Right lobe of liver (tissue), 6 donors: Measurements from ENCODE around the gene FBXO38. TPM values are rescaled to one million over a fixed set of nuclear protein-coding genes. Genes with fewer than 3 reads are reported as not detected.
"Not testable (repeated sequence)": the region's sequence is repeated elsewhere in the genome, so short reads cannot be mapped to it uniquely, and the experiment has no call there.

Source experiments
- ATAC-seq, 4 donors: fragments of 200-7000 bp; cut with Tn5 transposase; one replicate each; pipeline ENCODE4 v1.9.1; 2020; ENCODE audit warnings: mild to moderate bottlenecking in 4 of 4, moderate library complexity in 4 of 4
- DNase-seq, 3 donors: peaks; one replicate each; pipeline ENCODE4 v3.0.0-alpha.2; 2020
- H3K27ac ChIP-seq, 3 donors: fragments of 200-600 bp; one replicate each; pipeline ENCODE4 v1.8.0; 2022
- H3K27me3 ChIP-seq, 2 donors: fragments of 200-600 bp; one replicate each; pipeline ENCODE4 v1.8.0; 2022
- H3K36me3 ChIP-seq, 4 donors: fragments of 200-600 bp; sonication (generic) in 1 of 4; one replicate each; pipeline versions ENCODE4 v1.5.1 to v1.8.0; 2017 to 2022; ENCODE audit warnings: control low read depth in 1 of 4
- H3K4me1 ChIP-seq, 4 donors: fragments of 200-600 bp; sonication (generic) in 1 of 4; one replicate each; pipeline versions ENCODE4 v1.5.1 to v1.8.0; 2017 to 2022; ENCODE audit warnings: control low read depth in 1 of 4
- H3K4me3 ChIP-seq, 3 donors: fragments of 200-600 bp; one replicate each; pipeline ENCODE4 v1.8.0; 2022
- H3K9me3 ChIP-seq, 4 donors: fragments of 200-600 bp; sonication (generic) in 1 of 4; one replicate each; pipeline versions ENCODE4 v1.5.1 to v1.8.0; 2017 to 2022; ENCODE audit warnings: control low read depth in 1 of 4
- CTCF ChIP-seq, 4 donors: fragments of 200-600 bp in 3 of 4; fragments of 450-650 bp in 1 of 4; IDR thresholded peaks; one replicate each; pipeline versions ENCODE4 v1.5.1 to v1.8.0; 2016 to 2022; ENCODE audit warnings: antibody characterized with exemption in 4 of 4, mild to moderate bottlenecking in 2 of 4
- POLR2A ChIP-seq: fragments of 450-650 bp; IDR thresholded peaks from one replicate; pipeline ENCODE4 v1.6.1; 2017; ENCODE audit warnings: antibody characterized with exemption, mild to moderate bottlenecking
- WGBS: methylation state at CpG from one replicate; pipeline ENCODE4 v1.1.6; 2018; ENCODE audit warnings: low coverage, low lambda C conversion rate; ENCODE audit not compliant: insufficient coverage; ENCODE audit errors: missing lambda C conversion rate; 5-methylcytosine and 5-hydroxymethylcytosine counted together
- intact Hi-C, 2 donors: fragments of 100-400 bp; cut with DNase I; formaldehyde crosslinking; loops; one replicate each; pipeline versions ENCODE4 v1.11.2 to v1.14.1; 2022
- total RNA-seq, 6 experiments: library from RNA; depleted of rRNA in 2 of 6; stranded (reverse); fragments of >200 nt in 2 of 6; fragmentation: NEBNext Ultra II Directional in 3 of 6; extraction: Animal tissue kit (Norgen Biotek cat#: 25700) in 3 of 6; gene quantifications; one replicate each; pipeline versions ENCODE4 v1.1.0 to v1.2.4, GENCODE V29; 2016 to 2023
- donor health status: DM: no; HTN: yes; CAD: no.
- donor health status: DM: no; HTN: no; CAD: no.
- donor health status: DM: no; HTN: no; CAD: no.
- donor health status: DM: no; HTN: yes; CAD: no.
- donor health status: DM: no; HTN: yes; CAD: no.

The FBXO38 gene
- total RNA-seq, 6 experiments from 2014 or later: 21.1 to 34.9 (median 23.6) TPM

GRCh38 chr5:148465381-148466235 lies 81.8 kb downstream of the FBXO38 start:
- Histone ChIP-seq H3K4me1 (peaks cover 0 to 8% (median 0%) of the 10 kb centered on the region in 4 donors), H3K4me3 (no peak overlapping the region), H3K27me3 (no peaks in the 10 kb centered on the region), H3K27ac (no peak overlapping the region), H3K9me3 (no peaks in the 10 kb centered on the region), H3K36me3 (no peaks in the 10 kb centered on the region)
- DNase-seq (no peak), ATAC-seq (peak; percentile 20 to 47 (median 40))
- intact Hi-C loops: no loop called here
- 51% methylated on average over 4 of the region's 4 CpGs for WGBS
- TF ChIP-seq CTCF (IDR thresholded peaks at IDR 0.05): no peak
- no peak for TF ChIP-seq POLR2A

- ATAC-seq (no peak), DNase-seq (no peak)
- Histone ChIP-seq H3K36me3 (no peaks in the 10 kb centered on the region), H3K4me1 (peaks cover 0 to 8% (median 0%) of the 10 kb centered on the region in 4 donors), H3K9me3 (no peaks in the 10 kb centered on the region), H3K27ac (no peak overlapping the region), H3K4me3 (no peak overlapping the region), H3K27me3 (no peaks in the 10 kb centered on the region)
- intact Hi-C loops: no loop called here
- TF ChIP-seq CTCF (IDR thresholded peaks at IDR 0.05): no peak
- no peak for TF ChIP-seq POLR2A
- WGBS: 56% methylated on average over 4 of the region's 4 CpGs
Observed at GRCh38 chr5:148466236-148466580, 82.5 kb downstream of the FBXO38 start.

- intact Hi-C loops: no loop called here
- Histone ChIP-seq H3K4me1 (peaks cover 0 to 8% (median 0%) of the 10 kb centered on the region in 4 donors), H3K9me3 (no peaks in the 10 kb centered on the region), H3K4me3 (no peak overlapping the region), H3K27ac (no peak overlapping the region), H3K36me3 (no peaks in the 10 kb centered on the region), H3K27me3 (no peaks in the 10 kb centered on the region)
- WGBS: 100% methylated on average over 1 of the region's 1 CpG
- no peak for DNase-seq
- TF ChIP-seq CTCF (IDR thresholded peaks at IDR 0.05) (no peak), POLR2A (no peak)
- ATAC-seq: no peak
Observed at GRCh38 chr5:148467958-148468357, 84.2 kb downstream of the FBXO38 start.

- intact Hi-C loops, DNase-seq, ATAC-seq, H3K4me3 ChIP-seq, H3K36me3 ChIP-seq, H3K4me1 ChIP-seq, H3K9me3 ChIP-seq, H3K27me3 ChIP-seq, H3K27ac ChIP-seq: not testable (repeated sequence)
- WGBS: 76% methylated on average over 5 of the region's 5 CpGs
Observed at GRCh38 chr5:148468746-148469145, 85.0 kb downstream of the FBXO38 start.

- no peaks in the 10 kb centered on the region for H3K27me3 ChIP-seq
- H3K27ac ChIP-seq: peak overlapping the region in 1 of 3 donors; percentile 38
- DNase-seq: peak in 2 of 3 donors; percentile 26 to 50
- intact Hi-C loops: no loop called here
- H3K4me3 ChIP-seq: no peak overlapping the region
- peak; percentile 91 to 97 (median 93) for ATAC-seq
- TF ChIP-seq CTCF (IDR thresholded peaks at IDR 0.05) (no peak), POLR2A (no peak)
- H3K9me3 ChIP-seq: no peaks in the 10 kb centered on the region
- no peaks in the 10 kb centered on the region for H3K36me3 ChIP-seq
- H3K4me1 ChIP-seq: peaks cover 0 to 8% (median 0%) of the 10 kb centered on the region in 4 donors
- 36% methylated on average over 4 of the region's 4 CpGs for WGBS
Observed at GRCh38 chr5:148469501-148469935, 85.8 kb downstream of the FBXO38 start.
